Stimulated activated CD8-positive, alpha-beta memory T cell treated with anti-CD3 and anti-CD28 coated beads, Interleukin-12 subunit alpha, Interleukin-12 subunit beta, amount 100 ng/mL, for 24 hours (primary cell): Measurements from ENCODE around the gene SLX1A.
A peak's percentile ranks its signal among the peaks of the same experiment; 100 is the strongest.
"Not testable (repeated sequence)": the region's sequence is repeated elsewhere in the genome, so short reads cannot be mapped to it uniquely, and the experiment has no call there.

Experiments
- DNase-seq: peaks from one replicate; pipeline ENCODE4 v3.0.0-alpha.2; 2020; ENCODE audit errors: extremely low read depth

Gene SLX1A

GRCh38 chr16:30193615-30194014 lies at the start of gene SLX1A, which contains the start of gene BOLA2B:
Gene SLX1A (plus strand): TSS chr16:30193875. CDS start chr16:30194085, 210 bp downstream.
Gene BOLA2B (minus strand): TSS chr16:30193666. CDS start chr16:30193595, 71 bp downstream.
- DNase-seq, result not testable (repeated sequence)

- no peak for DNase-seq
Measured at GRCh38 chr16:30144017-30144416, 49.7 kb upstream of the SLX1A start.

- DNase-seq, result no peak
Measured at GRCh38 chr16:30144917-30145316, 48.8 kb upstream of the SLX1A start.

- DNase-seq, result no peak
Measured at GRCh38 chr16:30145657-30146056, 48.0 kb upstream of the SLX1A start.

GRCh38 chr16:30147843-30148510 lies 45.7 kb upstream of the SLX1A start:
- no peak for DNase-seq

- no peak for DNase-seq
Measured at GRCh38 chr16:30149250-30149930, 44.3 kb upstream of the SLX1A start.

- no peak for DNase-seq
Measured at GRCh38 chr16:30151091-30151490, 42.6 kb upstream of the SLX1A start.

GRCh38 chr16:30152517-30152916 lies 41.2 kb upstream of the SLX1A start:
- DNase-seq, result no peak

- DNase-seq, result no peak
Measured at GRCh38 chr16:30155188-30155587, 38.5 kb upstream of the SLX1A start.

GRCh38 chr16:30157214-30157613 lies 36.5 kb upstream of the SLX1A start:
- DNase-seq, result no peak

GRCh38 chr16:30163538-30163937 lies 30.1 kb upstream of the SLX1A start:
- DNase-seq, result no peak

- no peak for DNase-seq
Measured at GRCh38 chr16:30166202-30166902, 27.3 kb upstream of the SLX1A start.

GRCh38 chr16:30168746-30169145 lies 24.9 kb upstream of the SLX1A start:
- DNase-seq, result not testable (repeated sequence)

- not testable (repeated sequence) for DNase-seq
Measured at GRCh38 chr16:30169416-30169815, 24.3 kb upstream of the SLX1A start.

GRCh38 chr16:30170145-30170544 lies 23.5 kb upstream of the SLX1A start:
- not testable (repeated sequence) for DNase-seq

- no peak for DNase-seq
Measured at GRCh38 chr16:30173054-30173453, 20.6 kb upstream of the SLX1A start.

- not testable (repeated sequence) for DNase-seq
Measured at GRCh38 chr16:30176876-30177275, 16.8 kb upstream of the SLX1A start.

- no peak for DNase-seq
Measured at GRCh38 chr16:30179195-30179594, 14.5 kb upstream of the SLX1A start.

GRCh38 chr16:30179931-30180330 lies 13.7 kb upstream of the SLX1A start:
- DNase-seq, result no peak

GRCh38 chr16:30180741-30181140 lies 12.9 kb upstream of the SLX1A start:
- no peak for DNase-seq

- DNase-seq, result peak; percentile 70
Measured at GRCh38 chr16:30183233-30184095, 10.2 kb upstream of the SLX1A start, which contains the start of gene CORO1A. Gene CORO1A (plus strand): TSS chr16:30183602. CDS start chr16:30185210, 1,608 bp downstream.
